ENCODE results near the gene MSRB3. TPM values are rescaled to one million over a fixed set of nuclear protein-coding genes. Genes with fewer than 3 reads are reported as not detected.

The MSRB3 gene
- total RNA-seq, 1 donor from 2014 or later, result 18.3 TPM

DNA sequence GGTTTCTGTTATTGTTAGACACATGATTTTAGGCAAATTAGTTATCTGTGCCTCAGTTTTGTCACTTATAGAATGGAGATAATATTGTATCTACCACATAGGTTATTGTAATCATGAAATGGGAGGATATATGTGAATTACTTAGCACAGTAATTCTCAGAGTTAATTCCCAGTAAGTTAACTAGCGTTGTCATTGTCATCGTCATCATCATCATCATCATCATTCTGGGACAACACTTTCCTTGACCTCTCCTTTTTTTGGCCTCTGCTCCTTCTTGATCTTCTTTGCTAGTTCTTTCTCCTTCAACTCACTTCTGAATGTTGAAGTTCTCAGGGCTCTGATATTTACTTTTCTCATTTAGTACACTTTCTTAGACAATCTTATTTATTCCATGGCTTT, 13.8 kb downstream of the MSRB3 start:
- Histone ChIP-seq H3K27me3 (ENCODE audit: control insufficient read depth, insufficient read depth, low read length) (no peaks in the 10 kb centered on the region), H3K36me3 (ENCODE audit: control insufficient read depth, insufficient read depth, low read length) (no peaks in the 10 kb centered on the region), H3K4me3 (ENCODE audit: low read depth, low read length) (no peak overlapping the region)
- TF ChIP-seq, protein P1, sequence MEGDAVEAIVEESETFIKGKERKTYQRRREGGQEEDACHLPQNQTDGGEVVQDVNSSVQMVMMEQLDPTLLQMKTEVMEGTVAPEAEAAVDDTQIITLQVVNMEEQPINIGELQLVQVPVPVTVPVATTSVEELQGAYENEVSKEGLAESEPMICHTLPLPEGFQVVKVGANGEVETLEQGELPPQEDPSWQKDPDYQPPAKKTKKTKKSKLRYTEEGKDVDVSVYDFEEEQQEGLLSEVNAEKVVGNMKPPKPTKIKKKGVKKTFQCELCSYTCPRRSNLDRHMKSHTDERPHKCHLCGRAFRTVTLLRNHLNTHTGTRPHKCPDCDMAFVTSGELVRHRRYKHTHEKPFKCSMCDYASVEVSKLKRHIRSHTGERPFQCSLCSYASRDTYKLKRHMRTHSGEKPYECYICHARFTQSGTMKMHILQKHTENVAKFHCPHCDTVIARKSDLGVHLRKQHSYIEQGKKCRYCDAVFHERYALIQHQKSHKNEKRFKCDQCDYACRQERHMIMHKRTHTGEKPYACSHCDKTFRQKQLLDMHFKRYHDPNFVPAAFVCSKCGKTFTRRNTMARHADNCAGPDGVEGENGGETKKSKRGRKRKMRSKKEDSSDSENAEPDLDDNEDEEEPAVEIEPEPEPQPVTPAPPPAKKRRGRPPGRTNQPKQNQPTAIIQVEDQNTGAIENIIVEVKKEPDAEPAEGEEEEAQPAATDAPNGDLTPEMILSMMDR (IDR thresholded peaks at IDR 0.05; ENCODE audit: insufficient read depth, low read length, poor library complexity, severe bottlenecking), result no peak
- no peak for DNase-seq (ENCODE audit: low read depth)

DNA sequence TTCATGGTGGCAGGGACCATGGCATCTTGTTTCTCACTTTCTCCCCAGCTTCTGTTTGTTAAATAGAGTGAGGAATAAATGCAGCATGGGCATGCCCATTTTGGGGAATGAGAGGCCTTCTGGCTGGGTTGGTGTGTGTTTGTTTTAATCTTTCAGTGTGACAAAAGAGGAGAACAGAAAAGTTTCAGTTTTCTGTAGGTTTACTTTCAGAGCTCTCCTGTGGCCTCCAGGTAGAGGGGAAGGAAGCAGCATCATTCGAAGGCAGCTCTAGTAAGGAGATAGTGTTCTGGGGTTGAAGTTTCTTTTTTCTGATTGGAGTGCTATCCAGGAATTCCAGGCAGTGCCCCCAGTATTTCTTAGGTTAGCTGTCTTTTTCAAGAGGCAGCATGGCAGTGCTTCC, 15.3 kb downstream of the MSRB3 start:
- Histone ChIP-seq H3K27me3 (ENCODE audit: control insufficient read depth, insufficient read depth, low read length) (no peaks in the 10 kb centered on the region), H3K4me3 (ENCODE audit: low read depth, low read length) (no peak overlapping the region), H3K36me3 (ENCODE audit: control insufficient read depth, insufficient read depth, low read length) (no peaks in the 10 kb centered on the region)
- DNase-seq (ENCODE audit: low read depth), result no peak
- TF ChIP-seq, protein P1 (IDR thresholded peaks at IDR 0.05; ENCODE audit: insufficient read depth, low read length, poor library complexity, severe bottlenecking), result no peak

DNA sequence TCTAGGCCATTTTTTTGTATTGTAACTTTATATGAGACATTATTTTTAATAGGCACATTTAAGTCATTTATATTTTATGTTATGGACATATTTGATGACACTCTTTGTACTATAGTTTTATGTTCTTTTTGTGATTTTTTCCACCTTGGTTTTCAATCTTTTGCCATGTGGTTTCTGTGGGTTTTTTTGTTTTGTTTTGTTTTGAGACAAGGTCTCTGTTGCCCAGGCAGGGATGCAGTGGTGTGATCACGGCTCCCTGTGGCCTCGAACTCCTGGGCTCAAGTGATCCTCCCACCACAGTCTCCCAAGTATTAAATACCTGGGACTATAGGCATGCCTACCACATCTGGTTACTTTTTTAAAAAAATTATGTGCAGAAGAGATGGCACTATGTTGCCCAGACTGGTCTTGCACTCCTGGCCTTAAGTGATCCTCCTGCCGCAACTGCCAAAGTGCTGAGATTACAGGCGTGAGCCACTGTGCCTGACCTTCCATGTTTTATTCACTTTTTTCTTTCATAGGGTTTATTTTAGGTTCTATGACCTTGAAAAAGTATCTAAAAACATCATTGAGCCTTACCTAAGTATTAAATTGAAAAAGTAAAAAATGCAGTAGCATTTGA, 16.3 kb downstream of the MSRB3 start:
- TF ChIP-seq, protein P1 (IDR thresholded peaks at IDR 0.05; ENCODE audit: insufficient read depth, low read length, poor library complexity, severe bottlenecking), result no peak
- Histone ChIP-seq H3K4me3 (ENCODE audit: low read depth, low read length) (no peak overlapping the region), H3K27me3 (ENCODE audit: control insufficient read depth, insufficient read depth, low read length) (no peaks in the 10 kb centered on the region), H3K36me3 (ENCODE audit: control insufficient read depth, insufficient read depth, low read length) (no peaks in the 10 kb centered on the region)
- no peak for DNase-seq (ENCODE audit: low read depth)

DNA sequence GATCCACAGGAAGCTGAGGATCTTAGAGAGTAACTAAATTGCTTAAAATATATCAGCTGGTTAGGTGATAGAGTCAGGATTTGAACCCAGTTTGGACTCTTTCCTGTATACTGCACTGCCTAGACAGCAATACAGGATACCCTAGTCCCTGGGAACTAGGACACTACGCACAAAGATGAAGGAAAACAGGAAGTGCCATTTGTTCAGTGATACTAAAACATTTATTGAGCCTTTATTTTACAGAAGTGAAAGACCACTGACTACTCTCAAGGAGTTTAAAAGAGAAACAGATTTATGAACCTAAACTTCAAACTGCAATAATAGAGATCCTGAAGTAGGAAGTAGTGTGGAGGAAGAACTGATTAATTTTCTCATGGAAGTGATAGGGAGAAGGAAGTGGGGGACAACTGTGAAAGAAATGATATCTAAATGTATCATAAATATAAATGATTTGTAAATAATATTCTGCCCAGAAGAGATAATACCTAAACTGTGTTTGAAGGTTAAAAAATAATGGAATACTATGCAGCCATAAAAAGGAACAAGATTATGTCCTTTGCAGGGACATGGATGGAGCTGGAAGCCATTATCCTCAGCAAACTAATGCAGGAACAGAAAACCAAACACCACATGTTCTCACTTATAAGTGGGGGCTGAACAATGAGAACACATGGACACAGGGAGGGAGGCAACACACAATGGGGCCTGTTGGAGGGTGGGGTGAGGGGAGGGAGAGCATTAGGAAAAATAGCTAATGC, 18.2 kb downstream of the MSRB3 start:
- H3K36me3 ChIP-seq (ENCODE audit: control insufficient read depth, insufficient read depth, low read length), result no peaks in the 10 kb centered on the region
- DNase-seq (ENCODE audit: low read depth), result no peak
- H3K27me3 ChIP-seq (ENCODE audit: control insufficient read depth, insufficient read depth, low read length), result no peaks in the 10 kb centered on the region
- TF ChIP-seq, protein P1 (IDR thresholded peaks at IDR 0.05; ENCODE audit: insufficient read depth, low read length, poor library complexity, severe bottlenecking), result no peak
- H3K4me3 ChIP-seq (ENCODE audit: low read depth, low read length), result no peak overlapping the region

DNA sequence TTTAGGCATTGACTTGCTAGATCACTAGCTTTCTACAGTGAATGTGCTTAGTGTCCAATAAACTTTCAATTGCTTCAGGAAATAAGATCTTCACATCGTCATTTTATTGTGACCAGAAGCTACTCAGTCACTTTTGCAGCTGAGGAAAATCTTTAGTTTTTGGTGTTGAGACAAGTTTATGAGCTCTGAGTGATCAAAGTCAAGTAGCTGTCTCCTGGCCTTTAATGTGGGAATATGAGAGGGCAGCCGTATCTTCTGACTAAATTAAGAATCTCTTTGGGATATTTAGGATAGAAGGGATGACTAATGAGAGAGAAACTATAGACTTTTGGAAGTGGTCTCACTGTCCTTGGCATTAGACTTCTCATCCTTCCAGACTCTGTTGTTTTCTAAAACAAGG, 21.6 kb downstream of the MSRB3 start:
- TF ChIP-seq, protein P1 (IDR thresholded peaks at IDR 0.05; ENCODE audit: insufficient read depth, low read length, poor library complexity, severe bottlenecking), result no peak
- no peak for DNase-seq (ENCODE audit: low read depth)
- Histone ChIP-seq H3K4me3 (ENCODE audit: low read depth, low read length) (no peak overlapping the region), H3K27me3 (ENCODE audit: control insufficient read depth, insufficient read depth, low read length) (no peaks in the 10 kb centered on the region), H3K36me3 (ENCODE audit: control insufficient read depth, insufficient read depth, low read length) (no peaks in the 10 kb centered on the region)

Measured in kidney epithelial cell (primary cell).